ENCODE results near the gene KRT80. TPM values are rescaled to one million over a fixed set of nuclear protein-coding genes. Genes with fewer than 3 reads are reported as not detected.

The KRT80 gene
- total RNA-seq, 2 experiments from 2014 or later: not detected

DNA sequence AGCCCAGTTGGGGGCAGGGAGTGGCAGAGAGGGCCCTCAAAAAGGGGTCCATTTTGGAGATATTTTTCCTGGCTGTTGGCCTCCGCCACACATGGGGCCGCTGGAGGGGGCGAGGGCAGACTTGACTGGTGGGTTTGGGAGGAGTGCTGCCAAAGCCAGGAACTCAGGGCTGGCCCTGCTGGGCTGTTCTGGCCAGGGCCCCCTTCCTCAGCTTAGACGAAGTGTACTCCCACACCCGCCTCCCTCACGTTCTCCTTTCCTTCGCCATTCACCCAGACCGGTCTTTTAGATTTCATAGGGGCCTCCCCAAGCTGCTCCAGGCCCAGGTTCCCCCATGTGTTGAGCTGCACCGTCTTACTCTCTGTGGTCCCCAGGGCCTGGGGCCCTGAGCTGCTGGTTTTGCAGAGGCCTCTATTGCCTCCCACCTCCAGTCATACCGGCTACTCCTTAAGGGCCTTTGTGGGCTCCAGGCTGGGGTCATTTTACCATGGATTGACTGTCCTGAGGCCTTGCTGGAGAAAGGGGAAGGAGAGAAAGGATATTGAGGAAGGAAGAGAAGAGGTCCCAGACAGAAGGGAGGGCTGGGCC lies 42.5 kb upstream of the KRT80 start:
- H3K9me3 ChIP-seq (ENCODE audit: control insufficient read depth in 1 of 2, insufficient read depth in 1 of 2, low read length in 2 of 2): peaks cover 0 to 5% of the 10 kb centered on the region in 2 experiments
- Mint-ChIP-seq H3K36me3 (ENCODE audit: low read depth) (no peaks in the 10 kb centered on the region), H3K9me3 (no peaks in the 10 kb centered on the region), H3K27ac (no peak overlapping the region), H3K4me1 (ENCODE audit: low read depth) (no peaks in the 10 kb centered on the region), H3K4me3 (no peak overlapping the region), H3K27me3 (peaks cover 51% of the 10 kb centered on the region)
- H3K36me3 ChIP-seq (ENCODE audit: insufficient read depth, low read length): no peaks in the 10 kb centered on the region
- H3K27ac ChIP-seq (ENCODE audit: low read depth in 1 of 2, low read length in 2 of 2): no peak overlapping the region
- intact Hi-C loops (cut with DNase I, micrococcal nuclease): no loop called here
- peaks cover 16 to 38% of the 10 kb centered on the region in 2 experiments for H3K27me3 ChIP-seq (ENCODE audit: control insufficient read depth in 1 of 2, insufficient read depth in 2 of 2, low read length in 2 of 2)
- peaks cover 2% of the 10 kb centered on the region for H3K4me1 ChIP-seq (ENCODE audit: insufficient read depth, low read length)
- TF ChIP-seq, protein P1, sequence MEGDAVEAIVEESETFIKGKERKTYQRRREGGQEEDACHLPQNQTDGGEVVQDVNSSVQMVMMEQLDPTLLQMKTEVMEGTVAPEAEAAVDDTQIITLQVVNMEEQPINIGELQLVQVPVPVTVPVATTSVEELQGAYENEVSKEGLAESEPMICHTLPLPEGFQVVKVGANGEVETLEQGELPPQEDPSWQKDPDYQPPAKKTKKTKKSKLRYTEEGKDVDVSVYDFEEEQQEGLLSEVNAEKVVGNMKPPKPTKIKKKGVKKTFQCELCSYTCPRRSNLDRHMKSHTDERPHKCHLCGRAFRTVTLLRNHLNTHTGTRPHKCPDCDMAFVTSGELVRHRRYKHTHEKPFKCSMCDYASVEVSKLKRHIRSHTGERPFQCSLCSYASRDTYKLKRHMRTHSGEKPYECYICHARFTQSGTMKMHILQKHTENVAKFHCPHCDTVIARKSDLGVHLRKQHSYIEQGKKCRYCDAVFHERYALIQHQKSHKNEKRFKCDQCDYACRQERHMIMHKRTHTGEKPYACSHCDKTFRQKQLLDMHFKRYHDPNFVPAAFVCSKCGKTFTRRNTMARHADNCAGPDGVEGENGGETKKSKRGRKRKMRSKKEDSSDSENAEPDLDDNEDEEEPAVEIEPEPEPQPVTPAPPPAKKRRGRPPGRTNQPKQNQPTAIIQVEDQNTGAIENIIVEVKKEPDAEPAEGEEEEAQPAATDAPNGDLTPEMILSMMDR (IDR thresholded peaks at IDR 0.05): no peak
- H3K4me3 ChIP-seq (ENCODE audit: low read length): no peak overlapping the region
- ATAC-seq (ENCODE audit: poor library complexity) (no peak), DNase-seq (no peak)
- CTCF ChIA-PET: no interaction called here
- POLR2A ChIA-PET: no interaction called here

DNA sequence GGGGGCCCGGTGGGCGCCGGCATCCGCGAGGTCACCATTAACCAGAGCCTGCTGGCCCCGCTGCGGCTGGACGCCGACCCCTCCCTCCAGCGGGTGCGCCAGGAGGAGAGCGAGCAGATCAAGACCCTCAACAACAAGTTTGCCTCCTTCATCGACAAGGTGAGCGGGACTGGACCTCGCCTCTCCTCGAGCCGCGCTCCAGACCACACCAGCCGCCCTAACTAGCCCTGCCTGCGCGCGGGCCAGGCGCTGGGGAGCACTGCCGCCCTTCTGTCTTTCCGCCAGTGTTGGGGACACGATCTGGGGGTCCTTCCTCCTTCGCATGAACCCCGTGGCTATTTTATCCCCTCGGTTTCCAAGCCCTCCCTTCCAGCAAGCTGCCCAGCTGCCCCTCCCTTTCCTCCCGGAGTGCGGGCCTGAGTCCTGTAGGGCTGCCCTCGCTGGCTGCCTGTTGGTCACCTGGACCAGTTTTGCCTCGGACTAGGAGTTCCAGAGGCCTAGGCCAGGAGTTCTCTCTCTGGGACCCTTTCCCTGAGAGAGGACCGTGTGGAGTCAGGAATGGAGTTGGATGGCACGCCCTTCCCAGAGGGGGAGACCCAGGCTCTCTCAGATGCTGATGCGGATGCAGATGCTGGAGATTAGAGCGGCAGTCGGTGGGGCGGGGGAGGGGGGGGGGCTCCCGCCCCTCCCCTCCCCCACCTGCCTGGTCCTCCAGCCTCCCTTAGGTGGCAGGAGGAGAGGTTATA lies 41.8 kb upstream of the KRT80 start:
- no peak for ATAC-seq (ENCODE audit: poor library complexity)
- POLR2A ChIA-PET: no interaction called here
- CTCF ChIA-PET: no interaction called here
- Histone ChIP-seq H3K4me3 (ENCODE audit: low read length) (no peak overlapping the region), H3K4me1 (ENCODE audit: insufficient read depth, low read length) (peaks cover 2% of the 10 kb centered on the region), H3K36me3 (ENCODE audit: insufficient read depth, low read length) (no peaks in the 10 kb centered on the region), H3K27me3 (ENCODE audit: control insufficient read depth in 1 of 2, insufficient read depth in 2 of 2, low read length in 2 of 2) (peaks cover 16 to 38% of the 10 kb centered on the region in 2 experiments), H3K9me3 (ENCODE audit: control insufficient read depth in 1 of 2, insufficient read depth in 1 of 2, low read length in 2 of 2) (peaks cover 0 to 5% of the 10 kb centered on the region in 2 experiments), H3K27ac (ENCODE audit: low read depth in 1 of 2, low read length in 2 of 2) (no peak overlapping the region)
- Mint-ChIP-seq H3K27me3 (peaks cover 55% of the 10 kb centered on the region), H3K4me1 (ENCODE audit: low read depth) (no peaks in the 10 kb centered on the region), H3K27ac (no peak overlapping the region), H3K9me3 (no peaks in the 10 kb centered on the region), H3K36me3 (ENCODE audit: low read depth) (no peaks in the 10 kb centered on the region), H3K4me3 (no peak overlapping the region)
- DNase-seq: no peak
- intact Hi-C loops (cut with DNase I, micrococcal nuclease): no loop called here
- TF ChIP-seq, protein P1 (IDR thresholded peaks at IDR 0.05): no peak

- ChIA-PET POLR2A (no interaction called here), CTCF (no interaction called here)
- H3K4me3 Mint-ChIP-seq: no peak within 1 kb of the TSS
- Histone ChIP-seq H3K9me3 (ENCODE audit: control insufficient read depth in 1 of 2, insufficient read depth in 1 of 2, low read length in 2 of 2) (peaks cover 0 to 5% of the 10 kb centered on the region in 2 experiments), H3K4me3 (ENCODE audit: low read length) (no peak within 1 kb of the TSS), H3K4me1 (ENCODE audit: insufficient read depth, low read length) (peaks cover 2% of the 10 kb centered on the region), H3K27me3 (ENCODE audit: control insufficient read depth in 1 of 2, insufficient read depth in 2 of 2, low read length in 2 of 2) (peaks cover 16 to 38% of the 10 kb centered on the region in 2 experiments), H3K27ac (ENCODE audit: low read depth in 1 of 2, low read length in 2 of 2) (no peak within 1 kb of the TSS), H3K36me3 (ENCODE audit: insufficient read depth, low read length) (no peaks in the 10 kb centered on the region)
- no peaks in the 10 kb centered on the region for H3K4me1 Mint-ChIP-seq (ENCODE audit: low read depth)
- TF ChIP-seq, protein P1 (IDR thresholded peaks at IDR 0.05): no peak
- DNase-seq: no peak
- H3K27ac Mint-ChIP-seq: no peak within 1 kb of the TSS
- intact Hi-C loops (cut with DNase I, micrococcal nuclease): no loop called here
- no peaks in the 10 kb centered on the region for H3K36me3 Mint-ChIP-seq (ENCODE audit: low read depth)
- H3K9me3 Mint-ChIP-seq: no peaks in the 10 kb centered on the region
- ATAC-seq (ENCODE audit: poor library complexity): no peak
- H3K27me3 Mint-ChIP-seq: peaks cover 63% of the 10 kb centered on the region
Measured at GRCh38 chr12:52232674-52233461, 41.1 kb upstream of the KRT80 start, which contains the start of gene KRT7. TSS of gene KRT7 (plus strand) at chr12:52233243. CDS start at chr12:52233297, 54 bp downstream.
